Right lobe of liver (tissue), 4 donors: ENCODE measurements around the gene HMGN5.

Source experiments
- CTCF ChIP-seq, 4 donors: fragments of 200-600 bp in 3 of 4; fragments of 450-650 bp in 1 of 4; IDR thresholded peaks; one replicate each; pipeline versions ENCODE4 v1.5.1 to v1.8.0; 2016 to 2022; ENCODE audit warnings: antibody characterized with exemption in 4 of 4, mild to moderate bottlenecking in 2 of 4
- POLR2A ChIP-seq: fragments of 450-650 bp; IDR thresholded peaks from one replicate; pipeline ENCODE4 v1.6.1; 2017; ENCODE audit warnings: antibody characterized with exemption, mild to moderate bottlenecking
- donor health status: DM: no; HTN: no; CAD: no.
- donor health status: DM: no; HTN: no; CAD: no.
- donor health status: DM: no; HTN: yes; CAD: no.

GRCh38 chrX:81120258-81120935 lies 81.3 kb downstream of the HMGN5 start:
- no peak for TF ChIP-seq CTCF (IDR thresholded peaks at IDR 0.05)
- TF ChIP-seq POLR2A: no peak
